NCI-H2107 (cell line): ENCODE results near the gene PTH2.
"Not testable (repeated sequence)": the region's sequence is repeated elsewhere in the genome, so short reads cannot be mapped to it uniquely, and the experiment has no call there.

ENCODE experiments used
- DNase-seq: peaks from one replicate; lab custom pipeline; 2025; lab: John Stamatoyannopoulos, UW

The PTH2 gene

DNA sequence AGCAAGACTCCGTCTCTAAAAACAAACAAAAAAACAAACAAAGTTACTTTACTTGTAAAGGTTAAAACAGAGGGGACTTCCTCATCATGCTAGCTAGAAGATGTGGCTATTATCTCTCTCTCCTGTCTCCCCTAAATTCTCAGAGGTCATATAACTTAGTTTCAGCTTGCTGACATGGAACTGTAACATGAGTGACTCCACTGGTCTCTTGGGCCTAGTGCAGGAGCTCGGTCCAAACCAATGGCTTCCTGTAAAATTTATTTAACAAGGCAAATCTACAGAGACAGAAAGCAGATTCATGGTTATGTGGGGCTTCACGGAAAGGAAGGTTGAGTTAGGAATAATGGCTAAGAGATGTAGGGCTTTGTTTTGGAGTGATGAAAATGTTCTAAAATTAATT is 44.7 kb downstream of the PTH2 start:
- DNase-seq = no peak

DNA sequence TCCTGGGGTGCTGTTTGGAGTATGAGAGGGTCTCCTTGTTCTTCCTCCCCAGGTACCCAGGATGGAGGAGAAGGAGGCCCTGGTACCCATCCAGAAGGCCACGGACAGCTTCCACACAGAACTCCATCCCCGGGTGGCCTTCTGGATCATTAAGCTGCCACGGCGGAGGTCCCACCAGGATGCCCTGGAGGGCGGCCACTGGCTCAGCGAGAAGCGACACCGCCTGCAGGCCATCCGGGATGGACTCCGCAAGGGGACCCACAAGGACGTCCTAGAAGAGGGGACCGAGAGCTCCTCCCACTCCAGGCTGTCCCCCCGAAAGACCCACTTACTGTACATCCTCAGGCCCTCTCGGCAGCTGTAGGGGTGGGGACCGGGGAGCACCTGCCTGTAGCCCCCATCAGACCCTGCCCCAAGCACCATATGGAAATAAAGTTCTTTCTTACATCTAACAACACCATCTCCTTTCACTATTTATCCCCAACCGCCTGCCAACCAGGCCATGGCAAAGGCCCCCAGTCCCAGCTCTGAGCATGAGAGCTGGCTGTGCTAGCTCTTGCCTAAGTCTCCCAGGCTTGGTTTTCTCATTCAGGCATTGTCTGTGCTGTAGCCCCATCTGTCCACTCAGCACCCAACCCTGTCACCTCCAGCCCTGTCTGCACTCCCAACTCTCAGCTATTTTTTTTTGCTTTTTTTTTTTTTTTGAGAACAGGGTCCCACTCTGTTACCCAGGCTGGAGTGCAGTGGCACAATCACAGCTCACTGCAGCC is 48.4 kb downstream of the PTH2 start:
- no peak for DNase-seq

DNA sequence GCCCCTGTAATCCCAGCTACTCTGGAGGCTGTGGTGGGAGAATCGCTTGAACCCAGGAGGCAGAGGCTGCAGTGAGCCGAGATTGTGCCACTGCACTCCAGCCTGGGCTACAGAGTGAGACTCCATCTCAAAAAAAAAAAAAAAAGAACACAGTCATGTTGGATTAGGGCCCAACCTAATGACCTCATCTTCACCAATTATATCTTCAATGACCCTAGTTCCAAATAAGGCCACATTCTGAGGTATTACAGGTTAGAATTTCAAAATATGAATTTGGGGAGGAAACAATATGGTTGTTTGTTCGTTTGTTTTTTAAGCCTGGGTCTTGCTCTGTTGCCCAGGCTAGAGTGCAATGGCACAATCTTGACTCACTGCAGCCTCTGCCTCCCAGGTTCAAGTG is 50.1 kb downstream of the PTH2 start:
- DNase-seq = not testable (repeated sequence)
